Measurements from ENCODE around the gene UNC119.

GRCh38 chr17:28511858-28512461 is 40.5 kb downstream of the UNC119 start:
- TF ChIP-seq CTCF (IDR thresholded peaks at IDR 0.05; ENCODE audit: low read depth, low read length, poor library complexity, severe bottlenecking) (no peak), EZH2phosphoT487 (IDR thresholded peaks at IDR 0.05; ENCODE audit: borderline replicate concordance, low read length) (no peak)
